Muscle of leg (tissue), 11 donors: Measurements from ENCODE around the gene HEBP1. TPM values are rescaled to one million over a fixed set of nuclear protein-coding genes. Genes with fewer than 3 reads are reported as not detected.

ENCODE experiments used
- DNase-seq: peaks from one replicate; pipeline ENCODE4 v3.0.0; 2013
- H3K27ac ChIP-seq: one replicate; pipeline ENCODE4 v1.5.1; 2013; ENCODE audit warnings: mild to moderate bottlenecking, low read length, control low read depth
- H3K27me3 ChIP-seq: one replicate; pipeline ENCODE4 v1.6.1; 2013; ENCODE audit warnings: low read length; ENCODE audit not compliant: control insufficient read depth, insufficient read depth
- H3K36me3 ChIP-seq: one replicate; pipeline ENCODE4 v1.6.1; 2013; ENCODE audit warnings: low read length; ENCODE audit not compliant: control insufficient read depth, insufficient read depth
- H3K4me1 ChIP-seq: one replicate; pipeline ENCODE4 v1.6.1; 2013; ENCODE audit warnings: low read length; ENCODE audit not compliant: control insufficient read depth, insufficient read depth
- H3K4me3 ChIP-seq: one replicate; pipeline ENCODE4 v1.5.1; 2013; ENCODE audit warnings: low read length, control low read depth
- H3K9me3 ChIP-seq: replicated peaks from 2 replicates; pipeline ENCODE4 v1.6.1; 2013; ENCODE audit warnings: low read depth, low read length; ENCODE audit not compliant: control insufficient read depth
- WGBS: methylation state at CpG from one replicate; pipeline ENCODE4 v1.1.5; 2013; ENCODE audit warnings: missing lambda C conversion rate; ENCODE audit not compliant: insufficient coverage; 5-methylcytosine and 5-hydroxymethylcytosine counted together
- polyA plus RNA-seq, 8 donors: library from polyadenylated mRNA; unstranded; fragments of 120-200 nt; gene quantifications; one replicate each; pipeline versions ENCODE4 v1.2.1 to v1.2.3, GENCODE V29; 2013; ENCODE audit warnings: inconsistent platforms in 1 of 8, low replicate concordance in 1 of 8; ENCODE audit not compliant: insufficient read length in 8 of 8, insufficient read depth in 1 of 8
- total RNA-seq: library from RNA; stranded (reverse); fragments of 120-200 nt; gene quantifications from one replicate; pipeline ENCODE4 v1.2.4, GENCODE V29; 2013

Gene HEBP1
- total and polyA plus RNA-seq, 9 donors = 13.9 to 63.2 (median 47.0) TPM

- Histone ChIP-seq H3K9me3 (no peaks in the 10 kb centered on the region), H3K36me3 (no peaks in the 10 kb centered on the region), H3K27ac (no peak overlapping the region), H3K27me3 (no peaks in the 10 kb centered on the region), H3K4me1 (peaks cover 2% of the 10 kb centered on the region), H3K4me3 (no peak overlapping the region)
- 100% methylated on average over 2 of the region's 10 CpGs for WGBS
- DNase-seq = no peak
Observed at GRCh38 chr12:12941450-12942350, 58.4 kb downstream of the HEBP1 start.

GRCh38 chr12:12939888-12940287 lies 60.2 kb downstream of the HEBP1 start:
- Histone ChIP-seq H3K36me3 (no peaks in the 10 kb centered on the region), H3K27me3 (no peaks in the 10 kb centered on the region), H3K4me1 (peaks cover 2% of the 10 kb centered on the region), H3K9me3 (no peaks in the 10 kb centered on the region), H3K4me3 (no peak overlapping the region), H3K27ac (no peak overlapping the region)
- DNase-seq = no peak
- no CpG with 5 or more reads among the region's 1 CpG for WGBS

- H3K27me3 ChIP-seq = no peaks in the 10 kb centered on the region
- H3K27ac ChIP-seq = no peak overlapping the region
- H3K4me3 ChIP-seq = no peak overlapping the region
- DNase-seq = no peak
- no peaks in the 10 kb centered on the region for H3K9me3 ChIP-seq
- no peaks in the 10 kb centered on the region for H3K36me3 ChIP-seq
- no peaks in the 10 kb centered on the region for H3K4me1 ChIP-seq
- 72% methylated on average over 4 of the region's 5 CpGs for WGBS
Observed at GRCh38 chr12:12938541-12938940, 61.5 kb downstream of the HEBP1 start.

GRCh38 chr12:12936983-12937491 lies 63.0 kb downstream of the HEBP1 start:
- Histone ChIP-seq H3K9me3 (no peaks in the 10 kb centered on the region), H3K4me1 (no peaks in the 10 kb centered on the region), H3K36me3 (no peaks in the 10 kb centered on the region), H3K27ac (no peak overlapping the region), H3K27me3 (no peaks in the 10 kb centered on the region), H3K4me3 (no peak overlapping the region)
- WGBS = 94% methylated on average over 8 of the region's 11 CpGs
- DNase-seq = no peak

GRCh38 chr12:12934556-12934955 lies 65.5 kb downstream of the HEBP1 start:
- H3K4me3 ChIP-seq = no peak overlapping the region
- WGBS = no CpG with 5 or more reads among the region's 8 CpGs
- peaks cover 2% of the 10 kb centered on the region for H3K27me3 ChIP-seq
- H3K36me3 ChIP-seq = no peaks in the 10 kb centered on the region
- no peak overlapping the region for H3K27ac ChIP-seq
- DNase-seq = no peak
- H3K9me3 ChIP-seq = no peaks in the 10 kb centered on the region
- H3K4me1 ChIP-seq = no peaks in the 10 kb centered on the region

GRCh38 chr12:12933742-12934141 lies 66.3 kb downstream of the HEBP1 start:
- Histone ChIP-seq H3K4me1 (no peaks in the 10 kb centered on the region), H3K27me3 (peaks cover 2% of the 10 kb centered on the region), H3K27ac (no peak overlapping the region), H3K36me3 (no peaks in the 10 kb centered on the region), H3K9me3 (no peaks in the 10 kb centered on the region), H3K4me3 (no peak overlapping the region)
- DNase-seq = no peak
- WGBS = 100% methylated on average over 3 of the region's 4 CpGs

GRCh38 chr12:12930633-12931219 lies 69.3 kb downstream of the HEBP1 start:
- Histone ChIP-seq H3K27ac (no peak overlapping the region), H3K9me3 (no peaks in the 10 kb centered on the region), H3K27me3 (peaks cover 2% of the 10 kb centered on the region), H3K4me3 (no peak overlapping the region), H3K36me3 (no peaks in the 10 kb centered on the region), H3K4me1 (peaks cover 2% of the 10 kb centered on the region)
- no peak for DNase-seq
- no CpG with 5 or more reads among the region's 2 CpGs for WGBS

GRCh38 chr12:12929696-12930095 lies 70.4 kb downstream of the HEBP1 start:
- no peak overlapping the region for H3K27ac ChIP-seq
- peaks cover 2% of the 10 kb centered on the region for H3K27me3 ChIP-seq
- H3K36me3 ChIP-seq = no peaks in the 10 kb centered on the region
- no peak for DNase-seq
- WGBS = 85% methylated on average over 6 of the region's 6 CpGs
- no peaks in the 10 kb centered on the region for H3K9me3 ChIP-seq
- peaks cover 2% of the 10 kb centered on the region for H3K4me1 ChIP-seq
- no peak overlapping the region for H3K4me3 ChIP-seq

DNA sequence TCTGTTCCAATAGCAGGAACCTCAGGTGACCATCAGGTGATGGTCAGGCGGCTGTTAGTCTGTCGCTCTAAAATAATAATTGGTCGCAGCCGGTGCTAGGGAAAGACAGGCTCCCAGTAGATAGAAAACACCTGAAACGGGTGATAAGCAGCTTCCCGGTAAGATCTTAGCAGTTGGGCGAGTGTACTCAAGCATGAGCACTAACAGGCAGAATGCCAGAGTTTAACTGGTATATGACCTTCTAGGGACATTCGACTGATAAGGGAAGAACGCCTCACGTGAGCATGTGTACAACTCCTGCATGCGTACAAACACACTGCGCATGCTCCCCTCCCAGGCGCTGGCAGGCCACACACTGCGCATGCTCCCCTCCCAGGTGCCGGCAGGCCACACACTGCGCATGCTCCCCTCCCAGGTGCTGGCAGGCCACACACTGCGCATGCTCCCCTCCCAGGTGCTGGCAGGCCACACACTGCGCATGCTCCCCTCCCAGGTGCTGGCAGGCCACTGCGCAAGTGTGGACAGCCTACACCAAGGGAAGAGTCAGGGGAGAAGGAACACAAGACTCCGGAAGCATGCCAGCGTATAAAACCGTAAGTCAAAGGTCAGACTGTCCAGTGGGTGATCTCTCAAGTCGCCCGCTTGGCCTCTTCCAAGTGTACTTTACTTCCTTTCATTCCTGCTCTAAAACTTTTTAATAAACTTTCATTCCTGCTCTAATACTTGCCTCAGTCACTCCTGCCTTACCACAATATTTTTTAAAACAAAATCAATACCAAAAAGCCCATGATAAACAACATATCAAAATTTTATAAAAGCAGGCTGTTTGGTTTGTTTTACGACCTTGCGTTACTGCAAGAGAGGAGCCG lies 72.6 kb downstream of the HEBP1 start:
- peaks cover 2% of the 10 kb centered on the region for H3K4me1 ChIP-seq
- no peak overlapping the region for H3K4me3 ChIP-seq
- peaks cover 2% of the 10 kb centered on the region for H3K27me3 ChIP-seq
- H3K36me3 ChIP-seq = no peaks in the 10 kb centered on the region
- no peak overlapping the region for H3K27ac ChIP-seq
- 56% methylated on average over 22 of the region's 27 CpGs for WGBS
- no peaks in the 10 kb centered on the region for H3K9me3 ChIP-seq
- DNase-seq = peak; percentile 75
